ENCODE results near the gene LRP6.

Gene LRP6

GRCh38 chr12:12069821-12070548, 196.9 kb downstream of the LRP6 start:
- Histone ChIP-seq H3K9ac (ENCODE audit: low read length) (no peak overlapping the region), H3K4me1 (ENCODE audit: control insufficient read depth, insufficient read depth, low read length) (no peaks in the 10 kb centered on the region), H3K4me3 (ENCODE audit: low read length) (no peak overlapping the region)

GRCh38 chr12:12068751-12069150, 198.1 kb downstream of the LRP6 start:
- Histone ChIP-seq H3K9ac (ENCODE audit: low read length) (no peak overlapping the region), H3K4me3 (ENCODE audit: low read length) (no peak overlapping the region), H3K27me3 (ENCODE audit: control insufficient read depth, insufficient read depth, low read length) (no peaks in the 10 kb centered on the region), H3K4me1 (ENCODE audit: control insufficient read depth, insufficient read depth, low read length) (no peaks in the 10 kb centered on the region), H3K36me3 (ENCODE audit: control insufficient read depth, insufficient read depth, low read length) (no peaks in the 10 kb centered on the region), H3K27ac (ENCODE audit: low read depth, low read length) (no peak overlapping the region)

More at GRCh38 chr12:12069821-12070548, 196.9 kb downstream of the LRP6 start:
- Histone ChIP-seq H3K36me3 (ENCODE audit: control insufficient read depth, insufficient read depth, low read length) (no peaks in the 10 kb centered on the region), H3K27ac (ENCODE audit: low read depth, low read length) (no peak overlapping the region), H3K27me3 (ENCODE audit: control insufficient read depth, insufficient read depth, low read length) (no peaks in the 10 kb centered on the region)

All from rectal smooth muscle tissue (tissue), 1 donor.